Measurements from ENCODE around the gene UBE2S.

The UBE2S gene

DNA sequence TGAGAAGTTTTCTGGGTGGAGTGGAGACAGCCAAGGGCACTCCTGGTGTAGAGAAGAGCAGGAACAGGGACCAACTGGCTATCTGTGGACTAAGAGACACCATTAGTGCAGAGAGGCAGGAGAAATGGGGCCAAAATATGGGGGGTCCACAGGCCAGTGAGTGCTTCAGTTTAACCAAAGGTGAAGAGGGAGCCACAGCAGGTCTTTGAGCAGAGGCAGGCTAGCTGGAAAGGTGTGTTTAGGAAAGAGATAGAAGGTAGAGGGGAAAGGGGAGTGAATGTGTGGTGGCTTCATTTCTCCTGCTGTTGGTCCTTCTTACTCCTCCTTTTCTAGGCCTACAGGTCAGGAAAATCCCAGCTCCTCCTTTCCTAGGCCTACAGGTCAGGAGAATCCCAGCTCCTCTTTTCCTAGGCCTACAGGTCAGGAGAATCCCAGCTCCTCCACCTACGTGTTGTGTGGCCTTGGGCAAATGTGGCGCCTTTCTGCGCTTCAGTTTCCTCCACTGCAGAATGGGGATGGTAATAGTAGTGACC lies 25.0 kb downstream of the UBE2S start:
- DNase-seq, result no peak

DNA sequence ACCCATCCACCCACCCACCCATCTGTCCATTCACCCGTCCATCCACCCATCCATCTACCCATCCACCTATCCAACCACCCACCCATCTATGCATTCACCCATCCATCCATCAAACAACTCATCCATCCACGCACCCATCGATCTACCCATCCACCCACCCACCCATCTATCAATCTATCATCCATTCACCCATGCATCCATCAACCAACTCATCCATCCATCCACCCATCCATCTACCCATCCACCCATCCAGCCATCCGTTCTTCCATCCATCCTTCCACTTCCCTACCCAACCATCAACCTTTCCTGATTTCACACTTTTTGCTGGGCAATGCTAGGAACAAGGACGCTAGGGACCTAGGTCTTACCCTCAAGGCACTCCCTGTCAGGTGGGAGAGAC lies 25.6 kb downstream of the UBE2S start:
- DNase-seq, result no peak

DNA sequence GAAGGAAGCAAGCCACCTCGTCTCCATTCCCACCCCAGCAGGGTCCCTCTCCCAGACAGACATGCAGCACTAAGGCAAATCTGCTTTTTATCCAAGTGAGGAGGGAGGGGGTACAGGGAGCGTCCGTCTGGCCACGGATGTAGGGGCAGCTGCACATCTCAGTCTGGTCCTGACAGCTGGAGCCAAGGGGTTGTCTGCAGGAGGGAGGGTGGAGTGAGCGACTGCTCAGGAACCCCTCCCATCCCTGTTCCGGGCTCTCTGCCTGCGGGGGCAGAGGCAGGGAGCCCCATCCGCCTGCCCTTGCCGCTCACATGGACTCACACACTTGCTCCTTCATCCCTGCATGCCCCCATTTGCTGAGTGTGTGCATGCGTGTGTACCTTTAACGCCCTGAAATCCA lies 28.4 kb downstream of the UBE2S start:
- DNase-seq, result no peak

DNA sequence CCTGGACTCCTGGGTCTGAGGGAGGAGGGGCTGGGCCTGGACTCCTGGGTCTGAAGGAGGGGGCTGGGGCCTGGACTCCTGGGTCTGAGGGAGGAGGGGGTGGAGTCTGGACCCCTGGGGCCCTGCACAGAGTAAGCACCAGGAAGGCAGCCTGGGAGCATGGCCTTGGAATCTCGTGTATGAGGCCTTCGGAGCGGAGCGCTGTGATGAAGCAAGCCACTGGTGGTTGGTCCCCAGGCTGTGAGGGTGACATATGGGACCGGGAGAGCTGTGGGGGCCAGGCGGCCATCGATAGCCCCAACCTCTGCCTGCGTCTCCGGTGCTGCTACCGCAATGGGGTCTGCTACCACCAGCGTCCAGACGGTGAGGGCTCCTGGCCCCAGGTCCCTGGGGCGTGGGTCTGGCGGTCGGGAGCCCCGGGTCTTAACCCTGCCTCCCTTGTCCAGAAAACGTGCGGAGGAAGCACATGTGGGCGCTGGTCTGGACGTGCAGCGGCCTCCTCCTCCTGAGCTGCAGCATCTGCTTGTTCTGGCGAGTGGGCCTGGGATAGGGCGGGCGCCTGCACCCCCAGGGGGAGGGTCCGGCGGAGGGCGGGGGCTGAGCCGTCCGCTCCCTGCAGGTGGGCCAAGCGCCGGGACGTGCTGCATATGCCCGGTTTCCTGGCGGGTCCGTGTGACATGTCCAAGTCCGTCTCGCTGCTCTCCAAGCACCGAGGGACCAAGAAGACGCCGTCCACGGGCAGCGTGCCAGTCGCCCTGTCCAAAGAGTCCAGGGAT lies 30.0 kb downstream of the UBE2S start:
- DNase-seq, result no peak

DNA sequence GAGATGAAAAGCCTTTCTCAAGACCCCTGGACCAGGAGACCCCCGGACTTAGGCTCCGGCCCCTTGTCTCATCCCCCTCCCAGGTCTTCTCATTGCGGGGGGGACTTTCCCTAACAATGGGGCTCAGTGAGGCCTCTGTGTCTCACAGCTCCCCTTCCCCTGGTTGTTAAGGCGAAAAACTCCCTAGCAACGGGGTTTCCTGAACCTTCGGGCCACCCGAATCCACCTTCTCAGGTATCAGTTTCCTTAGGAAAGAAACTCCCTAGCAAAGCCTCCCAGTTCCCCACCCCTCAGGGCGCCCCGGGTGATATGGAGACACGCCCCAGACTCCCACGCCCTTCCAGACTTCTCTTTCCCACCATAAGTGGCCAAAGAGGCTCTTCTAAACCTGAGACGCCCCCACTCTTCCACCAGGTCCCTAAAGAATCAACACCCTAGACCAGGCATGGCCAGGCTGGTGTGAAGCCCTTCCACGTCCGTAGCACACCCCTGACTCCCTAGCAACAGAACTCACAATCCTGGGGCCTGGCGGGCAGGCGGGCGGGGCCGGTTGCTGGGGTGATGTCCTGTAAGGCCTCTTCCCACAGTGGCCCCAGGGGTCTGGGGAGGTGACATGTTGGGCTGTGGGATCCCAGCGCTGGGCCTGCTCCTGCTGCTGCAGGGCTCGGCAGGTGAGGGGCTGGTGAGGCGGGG lies 31.2 kb downstream of the UBE2S start, which contains the start of gene TMEM190:
Gene TMEM190, plus strand, starts transcription at position 586 of the 693 bp plus-strand sequence. Its CDS starts 28 bp downstream, at position 614.
- DNase-seq, result no peak

DNA sequence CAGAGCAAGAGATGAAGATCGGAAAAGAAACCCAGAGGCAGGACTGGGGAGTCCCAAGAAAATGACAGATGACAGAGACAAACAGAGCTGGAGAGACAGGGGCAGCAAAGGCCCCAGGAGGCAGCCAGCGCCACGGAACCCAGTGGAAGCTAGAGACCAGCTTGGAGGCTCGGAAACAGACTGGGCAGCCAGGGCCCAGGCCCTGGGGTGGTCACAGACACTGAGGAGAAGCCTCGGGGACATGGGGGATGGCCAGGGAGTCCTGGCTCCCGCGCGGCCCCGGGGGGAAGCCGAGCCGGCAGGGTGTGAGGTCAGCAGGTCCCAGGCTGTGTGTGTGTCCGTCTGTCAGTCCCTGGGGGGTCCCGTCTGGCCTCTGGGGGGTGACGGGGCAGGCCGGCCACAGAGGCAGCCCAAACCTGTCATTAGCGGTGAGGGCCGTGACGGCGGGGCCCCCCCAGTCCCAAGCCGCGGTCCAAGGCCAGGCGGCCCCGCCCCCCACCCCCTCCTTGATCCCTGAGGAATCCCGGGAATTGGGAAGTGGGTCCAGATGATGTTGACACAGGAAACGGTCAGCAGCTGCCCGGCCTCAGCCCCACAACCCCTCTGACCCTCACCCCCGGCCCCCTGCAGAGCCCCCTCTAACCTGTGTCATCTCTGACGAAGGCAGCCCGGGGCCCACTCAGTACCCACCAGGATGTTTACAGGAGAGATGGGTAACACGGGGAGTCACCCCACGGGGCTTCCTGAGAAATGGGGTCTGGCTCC lies 33.4 kb downstream of the UBE2S start:
- no peak for DNase-seq

DNA sequence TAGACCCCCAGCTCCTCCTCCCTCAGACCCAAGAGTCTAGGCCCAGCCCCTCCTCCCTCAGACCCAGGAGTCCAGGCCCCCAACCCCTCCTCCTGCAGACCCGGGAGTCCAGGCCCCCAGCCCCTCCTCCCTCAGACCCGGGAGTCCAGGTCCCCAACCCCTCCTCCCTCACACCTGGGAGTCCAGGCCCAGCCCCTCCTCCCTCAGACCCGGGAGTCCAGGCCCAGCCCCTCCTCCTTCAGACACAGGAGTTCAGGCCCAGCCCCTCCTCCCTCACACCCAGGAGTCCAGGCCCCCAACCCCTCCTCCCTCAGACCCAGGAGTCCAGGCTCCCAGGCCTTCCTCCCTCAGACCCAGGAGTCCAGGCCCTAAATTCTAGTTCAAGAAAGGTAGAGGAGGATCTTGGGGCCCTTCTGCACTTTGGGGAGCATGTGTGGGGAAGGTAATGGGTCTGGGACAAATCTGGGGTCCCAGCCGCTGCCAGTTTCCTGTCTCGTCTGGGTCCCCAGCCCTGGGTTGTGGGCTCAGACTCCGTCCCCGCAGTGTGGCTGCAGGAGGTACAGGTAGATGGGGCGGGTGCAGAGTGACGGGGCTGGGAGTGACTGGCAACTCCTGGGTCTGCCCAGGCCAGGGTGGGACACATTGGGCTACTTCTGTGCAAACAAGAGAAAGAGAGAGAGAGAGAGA lies 34.1 kb downstream of the UBE2S start:
- DNase-seq, result no peak

DNA sequence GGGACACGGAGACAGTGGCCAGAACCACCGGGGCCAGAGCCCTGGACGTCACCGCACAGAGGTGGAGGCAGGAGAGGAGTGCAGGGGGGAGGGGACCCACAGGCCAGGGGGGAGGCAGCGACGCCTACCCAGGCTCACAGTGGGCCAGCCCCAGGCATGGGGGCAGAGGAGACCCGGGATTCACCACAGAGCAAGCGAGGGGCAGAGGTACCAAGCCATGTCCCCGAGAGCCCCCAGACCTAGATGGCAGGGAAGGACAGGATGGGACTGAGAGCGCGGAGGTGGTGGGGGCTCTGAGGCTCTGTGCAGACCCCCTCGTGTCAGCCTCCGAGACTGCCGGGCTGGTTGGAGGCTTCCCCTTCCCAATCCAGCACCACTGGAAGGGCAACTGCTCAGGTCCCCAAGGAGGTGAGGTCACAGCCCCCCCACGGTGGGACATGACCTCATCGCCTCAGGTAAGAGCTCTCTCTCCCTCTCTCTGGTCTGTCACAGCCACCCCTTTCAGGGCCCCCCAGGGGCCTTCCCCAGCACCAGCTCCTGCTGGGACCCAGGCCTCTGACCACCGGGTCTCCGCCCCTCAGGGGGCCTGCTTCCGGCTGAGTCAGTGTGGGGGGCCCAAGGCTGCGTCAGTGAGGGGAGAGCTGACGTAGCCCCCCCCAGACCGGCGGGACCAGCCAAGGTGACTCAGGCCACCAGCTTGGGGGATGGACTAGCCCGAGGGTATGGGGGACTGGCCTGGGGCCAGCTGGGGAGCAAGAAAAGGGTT lies 35.1 kb downstream of the UBE2S start:
- no peak for DNase-seq

DNA sequence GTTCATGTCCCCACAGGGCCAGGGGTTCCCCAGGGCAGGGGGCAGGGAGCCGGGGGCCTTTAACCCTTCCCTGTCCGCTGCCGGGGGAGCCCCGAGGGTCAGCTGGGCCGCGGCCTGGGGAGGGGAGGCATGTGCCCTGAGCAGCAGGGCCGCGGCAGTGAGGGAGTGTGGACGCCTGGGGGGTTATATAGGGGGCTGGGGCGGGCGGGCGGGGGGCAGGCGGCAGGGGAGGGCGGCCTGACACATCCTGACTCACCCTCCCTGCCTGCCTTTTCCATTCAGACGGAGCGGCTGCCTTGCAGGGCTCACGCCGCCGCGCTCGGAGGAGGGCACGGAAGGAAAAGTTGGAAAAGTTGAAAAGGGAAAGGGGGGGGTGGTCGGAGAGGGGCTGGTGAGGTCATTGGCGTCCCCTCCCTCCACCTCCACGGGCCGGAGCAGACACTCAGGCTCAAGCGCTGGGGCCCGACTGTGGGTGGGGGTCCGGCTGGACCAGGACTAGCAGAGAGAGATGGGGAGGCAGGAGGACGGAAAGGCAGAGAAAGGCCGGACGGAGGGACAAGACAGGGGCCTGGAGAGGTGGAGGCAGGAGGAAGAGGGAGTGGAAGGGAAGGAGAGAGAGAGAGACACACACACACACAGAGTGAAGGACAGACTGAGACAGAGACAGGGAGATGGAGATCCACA lies 37.1 kb downstream of the UBE2S start, which contains the start of gene IL11:
Gene IL11, minus strand, starts transcription at position 159 of the 684 bp plus-strand sequence. Its CDS starts 153 bp downstream, at position 6.
- DNase-seq, result no peak

DNA sequence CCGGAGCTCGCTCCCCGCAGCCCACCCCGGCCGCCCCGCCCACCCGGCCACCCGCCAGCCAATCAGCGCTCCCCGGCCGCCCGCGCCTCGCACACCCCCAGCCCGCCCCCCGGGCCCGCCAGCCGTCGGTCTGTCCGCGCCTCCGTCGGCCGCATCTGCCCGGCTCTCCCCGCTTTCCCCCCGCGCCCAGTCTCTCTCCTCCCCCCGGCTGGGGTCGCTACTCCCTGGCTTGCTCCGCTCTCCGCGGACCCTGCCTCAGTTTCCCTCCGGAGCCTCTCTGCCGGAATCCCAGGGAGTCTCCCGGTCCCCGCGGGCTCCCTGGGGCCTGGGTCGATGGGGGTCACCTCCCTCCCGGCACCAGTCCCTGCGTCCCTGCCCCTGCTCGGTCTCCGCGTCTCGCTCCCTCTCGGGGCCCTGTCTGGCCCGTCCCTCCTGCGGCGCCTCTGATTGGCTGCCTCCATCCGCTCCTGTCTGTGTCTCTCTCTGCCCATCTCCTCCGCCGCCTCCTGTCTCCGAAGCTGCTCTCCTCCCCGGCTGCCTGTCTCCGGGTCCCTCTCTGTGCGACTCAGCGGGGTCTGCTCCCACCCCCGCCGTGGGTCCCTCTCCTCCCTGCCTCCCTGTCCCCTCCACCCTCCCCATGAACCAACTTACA lies 37.8 kb downstream of the UBE2S start:
- peak; percentile 30 for DNase-seq

DNA sequence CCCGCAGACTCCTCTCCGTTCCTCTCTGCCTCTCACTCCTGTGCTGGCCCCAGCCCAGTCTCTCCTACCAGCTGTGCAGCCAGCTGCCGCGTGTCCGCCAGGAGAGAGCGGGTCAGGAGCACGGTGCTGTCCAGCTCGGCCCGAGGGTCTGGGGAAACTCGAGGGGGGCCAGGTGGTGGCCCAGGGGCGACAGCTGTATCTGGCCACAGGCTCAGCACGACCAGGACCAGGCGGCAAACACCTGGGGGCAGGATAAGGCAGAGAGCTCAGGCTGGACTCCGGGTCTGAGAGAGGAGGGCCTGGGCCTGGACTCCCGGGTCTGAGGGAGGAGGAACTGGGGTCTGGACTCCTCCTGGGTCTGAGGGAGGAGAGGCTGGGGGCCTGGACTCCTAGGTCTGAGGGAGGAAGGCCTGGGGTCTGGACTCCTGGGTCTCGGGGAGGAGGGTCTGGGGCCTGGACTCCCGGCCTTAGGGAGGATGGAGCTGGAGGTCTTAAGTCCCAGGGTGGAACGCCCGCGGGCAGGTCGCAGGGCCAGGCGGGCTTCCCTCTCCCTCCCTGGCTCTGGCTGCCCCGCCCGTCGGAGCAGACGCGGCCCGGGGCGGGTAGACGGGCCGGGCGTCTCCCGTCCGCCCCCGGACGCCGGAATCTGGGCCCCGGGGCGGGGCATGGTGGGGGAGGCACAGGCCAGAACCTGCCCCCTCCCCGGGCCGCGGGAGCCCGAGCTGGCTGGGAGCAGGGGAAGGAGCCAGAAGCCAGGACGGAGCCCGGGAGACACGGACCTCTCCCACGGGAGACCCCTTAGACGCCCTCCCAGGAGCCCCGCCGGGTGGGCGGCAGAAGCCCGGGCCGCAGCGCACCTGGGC lies 38.7 kb downstream of the UBE2S start:
- DNase-seq, result peak; percentile 38

DNA sequence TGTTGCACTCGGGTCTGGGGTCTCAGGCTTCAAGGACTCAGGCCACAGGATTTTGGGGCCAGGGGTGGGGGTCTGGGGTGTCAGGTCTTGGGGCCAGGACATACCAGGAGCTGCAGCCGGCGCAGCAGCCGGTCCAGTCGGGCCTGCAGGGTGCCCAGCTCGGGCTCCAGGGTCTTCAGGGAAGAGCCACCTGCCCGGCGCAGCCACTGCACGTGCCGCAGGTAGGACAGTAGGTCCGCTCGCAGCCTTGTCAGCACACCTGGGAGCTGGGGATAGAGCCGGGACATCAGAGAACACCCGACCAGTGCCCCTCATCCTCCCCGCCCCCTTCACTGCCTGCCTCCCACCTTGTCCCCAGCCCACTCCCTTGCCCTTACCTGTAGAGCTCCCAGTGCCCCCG lies 39.5 kb downstream of the UBE2S start:
- no peak for DNase-seq

DNA sequence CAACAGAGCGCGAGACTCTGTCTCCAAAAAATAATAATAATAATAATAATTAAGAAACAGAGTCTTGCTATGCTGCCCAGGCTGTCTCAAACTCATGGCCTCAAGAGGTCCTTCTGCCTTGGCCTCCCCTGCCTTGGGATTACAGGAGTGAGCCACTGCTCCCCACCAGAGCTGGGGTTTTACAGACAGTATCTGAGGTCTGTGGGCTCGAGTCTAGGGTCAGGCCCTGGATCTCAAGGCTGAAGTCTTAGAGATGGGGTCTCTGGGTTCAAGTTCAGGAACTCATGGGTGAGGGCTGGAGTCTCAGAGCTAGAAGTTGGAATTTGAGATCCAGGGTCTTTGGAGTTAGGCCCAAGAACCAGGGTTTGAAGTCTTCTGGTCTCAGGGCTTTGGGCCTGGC lies 40.8 kb downstream of the UBE2S start:
- no peak for DNase-seq

DNA sequence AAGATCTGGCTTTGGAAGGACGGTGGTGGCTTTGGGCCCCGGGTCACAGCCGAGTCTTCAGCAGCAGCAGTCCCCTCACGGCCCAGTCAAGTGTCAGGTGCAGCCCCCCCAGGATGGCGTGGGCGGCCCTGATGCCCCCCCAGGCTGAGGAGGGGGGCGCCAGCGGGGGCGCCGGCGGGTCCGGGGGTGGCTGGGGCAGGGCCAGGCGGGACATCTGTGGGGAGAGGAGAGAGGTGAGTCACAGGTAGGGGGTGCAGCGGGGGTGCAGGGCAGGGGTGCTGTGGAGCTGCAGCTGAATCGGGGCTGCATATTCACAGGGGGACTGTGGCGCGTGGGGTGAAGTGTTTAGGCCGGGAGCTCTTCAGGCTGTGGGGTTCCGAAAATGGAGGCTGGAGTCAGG lies 41.6 kb downstream of the UBE2S start:
- DNase-seq, result no peak

DNA sequence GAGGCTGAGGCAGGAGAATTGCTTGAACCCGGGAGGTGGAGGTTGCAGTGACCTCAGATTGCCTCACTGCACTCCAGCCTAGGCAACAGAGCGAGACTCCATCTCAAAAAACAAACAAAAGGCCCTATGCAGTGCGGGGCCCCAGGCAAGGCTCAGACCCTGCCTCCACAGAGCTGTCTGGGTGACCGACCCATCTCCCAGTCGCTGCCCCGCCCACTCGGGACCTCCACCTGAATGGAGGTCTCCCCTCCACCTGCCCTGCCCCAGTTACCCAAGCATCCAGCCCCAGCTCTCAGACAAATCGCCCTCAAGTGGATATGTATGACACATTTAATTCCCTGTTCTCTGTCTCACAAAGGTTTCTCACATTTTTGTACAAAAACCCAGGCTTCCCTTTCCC lies 42.3 kb downstream of the UBE2S start:
- DNase-seq, result no peak

DNA sequence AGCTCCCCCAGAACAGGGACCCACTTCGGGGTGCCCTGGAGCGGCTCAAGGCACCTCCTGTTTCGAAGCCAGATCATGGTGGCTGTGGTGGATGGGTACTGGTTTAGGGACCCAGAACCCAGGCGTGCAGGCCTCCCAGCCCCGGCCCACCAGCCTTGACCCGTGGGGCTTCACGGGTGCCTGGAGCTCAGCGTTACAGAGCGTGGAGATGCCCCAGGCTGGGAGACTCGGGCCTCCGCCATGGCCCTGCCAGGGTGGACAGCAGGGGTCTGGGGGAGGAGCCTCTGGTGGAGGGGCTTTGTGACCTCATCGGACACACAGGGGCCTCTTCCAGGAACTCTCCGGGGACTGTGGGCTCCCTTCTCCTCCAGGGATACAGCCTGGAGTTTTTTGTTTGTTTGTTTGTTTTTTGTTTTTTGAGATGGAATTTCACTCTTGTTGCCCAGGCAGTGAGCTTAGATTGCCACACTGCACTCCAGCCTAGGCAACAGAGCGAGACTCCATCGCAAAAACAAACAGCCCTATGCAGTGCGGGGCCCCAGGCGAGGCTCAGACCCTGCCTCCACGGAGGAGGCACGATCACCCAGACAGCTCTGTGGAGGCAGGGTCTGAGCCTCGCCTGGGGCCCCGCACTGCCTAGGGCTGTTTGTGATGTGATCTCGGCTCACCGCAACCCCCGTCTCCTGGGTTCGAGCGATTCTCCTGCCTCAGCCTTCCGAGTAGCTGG lies 44.4 kb downstream of the UBE2S start, which contains the start of gene GARIN5B:
Gene GARIN5B, minus strand, starts transcription at position 271 of the 727 bp plus-strand sequence. Its CDS starts 194 bp downstream, at position 77.
- no peak for DNase-seq

DNA sequence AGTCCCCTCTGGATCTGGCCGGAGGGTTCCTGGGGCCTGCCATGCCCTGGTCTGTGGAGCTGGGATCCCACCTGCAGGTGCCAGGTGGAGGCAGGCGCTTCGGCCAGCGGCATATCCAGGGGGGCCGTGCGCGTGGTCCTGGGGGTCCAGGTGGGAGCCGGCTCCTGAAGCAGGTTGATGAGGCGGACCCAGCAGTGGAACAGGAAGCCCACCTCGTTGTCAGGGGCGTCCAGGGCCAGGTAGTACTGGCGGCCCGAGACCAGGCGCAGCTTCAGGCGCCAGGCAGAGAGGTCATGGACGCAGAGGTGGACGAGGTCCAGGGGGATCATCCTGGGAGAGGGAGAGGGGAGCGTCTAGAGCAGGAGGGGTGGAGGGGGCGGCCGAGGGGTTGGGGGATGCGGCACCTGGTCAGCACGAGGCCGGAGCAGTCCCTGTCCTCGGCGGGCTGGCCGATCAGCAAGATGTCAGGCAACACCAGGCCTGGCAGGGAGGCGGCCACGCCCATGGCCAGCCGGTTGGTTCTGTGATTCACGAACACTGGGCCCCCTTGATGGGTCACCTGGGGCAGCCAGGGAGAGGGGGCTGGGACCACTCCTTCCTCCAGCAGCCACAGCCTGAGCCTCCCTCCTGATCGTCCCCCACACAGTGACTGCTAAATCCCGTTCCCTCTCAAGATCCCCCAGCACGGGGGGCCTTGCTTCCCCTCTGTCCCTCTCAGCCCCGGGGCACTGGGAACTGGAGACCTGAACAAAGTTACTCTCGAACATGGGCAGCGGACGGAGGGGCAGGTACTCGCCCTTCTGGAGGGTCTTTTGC lies 45.2 kb downstream of the UBE2S start:
- no peak for DNase-seq

DNA sequence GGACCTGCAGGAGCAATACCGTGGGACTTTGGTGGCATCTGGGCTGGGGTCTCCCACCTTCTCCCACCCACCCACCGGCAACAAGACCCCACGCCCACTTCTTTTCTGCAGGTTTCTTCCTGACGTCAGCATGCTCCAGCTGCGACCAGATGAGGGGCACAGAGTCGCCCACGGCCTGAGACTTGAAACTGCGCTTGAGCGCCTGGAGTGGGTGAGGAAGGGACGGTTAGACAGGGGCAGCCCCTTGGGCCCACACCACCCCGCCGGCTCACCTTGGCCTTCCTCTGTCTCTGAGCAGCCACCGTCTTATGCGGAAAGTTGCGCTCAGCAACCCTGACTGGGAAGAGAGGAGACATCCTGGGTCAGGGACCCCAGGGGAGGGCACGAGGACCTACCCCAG lies 46.7 kb downstream of the UBE2S start:
- no peak for DNase-seq
